MM.1S (cell line): ENCODE data around the gene MORF4L2.

Source experiments
- DNase-seq: peaks from one replicate; pipeline ENCODE4 v3.0.0-alpha.2; 2015
- H2AFZ ChIP-seq: fragments of 300-600 bp; sonication (generic); 2 replicates; pipeline ENCODE4 v1.6.0; 2016; ENCODE audit warnings: antibody characterized with exemption, low read length
- H3F3A ChIP-seq: fragments of 300-600 bp; sonication (generic); 2 replicates; pipeline ENCODE4 v1.6.1; 2016; ENCODE audit warnings: mild to moderate bottlenecking, antibody characterized with exemption, low read length, moderate library complexity, mixed read lengths; ENCODE audit not compliant: insufficient read depth
- H3K27ac ChIP-seq: fragments of 300-600 bp; sonication (generic); 2 replicates; pipeline ENCODE4 v1.5.1; 2016; ENCODE audit warnings: mild to moderate bottlenecking, low read length
- H3K27me3 ChIP-seq: fragments of 300-600 bp; sonication (generic); replicated peaks from 2 replicates; pipeline ENCODE4 v1.6.0; 2016; ENCODE audit warnings: low read length; ENCODE audit not compliant: insufficient read depth
- H3K36me3 ChIP-seq: fragments of 300-600 bp; sonication (generic); replicated peaks from 2 replicates; pipeline ENCODE4 v1.6.1; 2016; ENCODE audit warnings: mild to moderate bottlenecking, low read length, mixed read lengths; ENCODE audit not compliant: insufficient read depth
- H3K4me1 ChIP-seq: fragments of 300-600 bp; sonication (generic); 2 replicates; pipeline ENCODE4 v1.6.1; 2016; ENCODE audit warnings: low read length, mixed read lengths
- H3K4me2 ChIP-seq: fragments of 300-600 bp; sonication (generic); 2 replicates; pipeline ENCODE4 v1.6.0; 2016; ENCODE audit warnings: low read depth, low read length
- H3K4me3 ChIP-seq: fragments of 300-600 bp; sonication (generic); 2 replicates; pipeline ENCODE4 v1.5.1; 2016; ENCODE audit warnings: low read length, mixed read lengths
- H3K79me2 ChIP-seq: fragments of 300-600 bp; sonication (generic); 2 replicates; pipeline ENCODE4 v1.6.1; 2016; ENCODE audit warnings: mixed run types, low read length, mixed read lengths
- H3K9ac ChIP-seq: fragments of 300-600 bp; sonication (generic); 2 replicates; pipeline ENCODE4 v1.6.1; 2016; ENCODE audit warnings: low read length, mixed read lengths
- H3K9me2 ChIP-seq: fragments of 300-600 bp; sonication (generic); replicated peaks from 2 replicates; pipeline ENCODE4 v1.6.1; 2016; ENCODE audit warnings: mild to moderate bottlenecking, low read length, mixed read lengths; ENCODE audit not compliant: insufficient read depth
- H3K9me3 ChIP-seq: fragments of 300-600 bp; sonication (generic); replicated peaks from 2 replicates; pipeline ENCODE4 v1.6.1; 2016; ENCODE audit warnings: mild to moderate bottlenecking, low read length, mixed read lengths; ENCODE audit not compliant: insufficient read depth
- H4K20me1 ChIP-seq: fragments of 300-600 bp; sonication (generic); 2 replicates; pipeline ENCODE4 v1.6.1; 2016; ENCODE audit warnings: mild to moderate bottlenecking, low read length, moderate library complexity, mixed read lengths; ENCODE audit not compliant: insufficient read depth
- EZH2 ChIP-seq: fragments of 300-600 bp; sonication (generic); optimal IDR thresholded peaks from 2 replicates; pipeline ENCODE3; 2017; ENCODE audit warnings: low read depth, mild to moderate bottlenecking, antibody characterized with exemption, low read length, mixed read lengths
- EZH2phosphoT487 ChIP-seq: fragments of 300-600 bp; sonication (generic); IDR thresholded peaks from 2 replicates; pipeline ENCODE4 v1.6.1; 2018; ENCODE audit warnings: antibody characterized with exemption, low read length
- TF ChIP-seq, protein P1 (sequence below): fragments of 300-600 bp; sonication (generic); IDR thresholded peaks from 2 replicates; pipeline ENCODE4 v1.5.1; 2016; ENCODE audit warnings: antibody characterized with exemption, low read length, mixed read lengths

MORF4L2 gene, protein sequence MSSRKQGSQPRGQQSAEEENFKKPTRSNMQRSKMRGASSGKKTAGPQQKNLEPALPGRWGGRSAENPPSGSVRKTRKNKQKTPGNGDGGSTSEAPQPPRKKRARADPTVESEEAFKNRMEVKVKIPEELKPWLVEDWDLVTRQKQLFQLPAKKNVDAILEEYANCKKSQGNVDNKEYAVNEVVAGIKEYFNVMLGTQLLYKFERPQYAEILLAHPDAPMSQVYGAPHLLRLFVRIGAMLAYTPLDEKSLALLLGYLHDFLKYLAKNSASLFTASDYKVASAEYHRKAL

GRCh38 chrX:103686199-103687072, at the start of gene MORF4L2:
MORF4L2 (minus strand) TSS chrX:103686699; CDS start chrX:103677027, 9,672 bp downstream.
- peak within 1 kb of the TSS; percentile 98 for H3K27ac ChIP-seq
- H3K4me3 ChIP-seq, result peak within 1 kb of the TSS; percentile 91
- peaks cover 3% of the 10 kb centered on the region; the same call in 1 of the 2 replicates for H3K36me3 ChIP-seq

GRCh38 chrX:103734125-103734760, 47.7 kb upstream of the MORF4L2 start:
- Histone ChIP-seq H3K4me3 (no peak overlapping the region), H3K9me3 (no peaks in the 10 kb centered on the region), H3K27ac (no peak overlapping the region; the same call in 1 of the 2 replicates), H3K4me1 (peaks cover 8% of the 10 kb centered on the region; the same call in 1 of the 2 replicates), H3K9me2 (no peaks in the 10 kb centered on the region), H3K36me3 (no peaks in the 10 kb centered on the region), H2AFZ (no peak overlapping the region), H3F3A (no peaks in the 10 kb centered on the region; the same call in 1 of the 2 replicates), H3K4me2 (peak overlapping the region; percentile 32; the same call in 1 of the 2 replicates), H3K9ac (no peak overlapping the region), H3K79me2 (no peaks in the 10 kb centered on the region), H3K27me3 (no peaks in the 10 kb centered on the region), H4K20me1 (no peaks in the 10 kb centered on the region)
- no peak for TF ChIP-seq EZH2
- TF ChIP-seq EZH2phosphoT487, result no peak
- TF ChIP-seq, protein P1, sequence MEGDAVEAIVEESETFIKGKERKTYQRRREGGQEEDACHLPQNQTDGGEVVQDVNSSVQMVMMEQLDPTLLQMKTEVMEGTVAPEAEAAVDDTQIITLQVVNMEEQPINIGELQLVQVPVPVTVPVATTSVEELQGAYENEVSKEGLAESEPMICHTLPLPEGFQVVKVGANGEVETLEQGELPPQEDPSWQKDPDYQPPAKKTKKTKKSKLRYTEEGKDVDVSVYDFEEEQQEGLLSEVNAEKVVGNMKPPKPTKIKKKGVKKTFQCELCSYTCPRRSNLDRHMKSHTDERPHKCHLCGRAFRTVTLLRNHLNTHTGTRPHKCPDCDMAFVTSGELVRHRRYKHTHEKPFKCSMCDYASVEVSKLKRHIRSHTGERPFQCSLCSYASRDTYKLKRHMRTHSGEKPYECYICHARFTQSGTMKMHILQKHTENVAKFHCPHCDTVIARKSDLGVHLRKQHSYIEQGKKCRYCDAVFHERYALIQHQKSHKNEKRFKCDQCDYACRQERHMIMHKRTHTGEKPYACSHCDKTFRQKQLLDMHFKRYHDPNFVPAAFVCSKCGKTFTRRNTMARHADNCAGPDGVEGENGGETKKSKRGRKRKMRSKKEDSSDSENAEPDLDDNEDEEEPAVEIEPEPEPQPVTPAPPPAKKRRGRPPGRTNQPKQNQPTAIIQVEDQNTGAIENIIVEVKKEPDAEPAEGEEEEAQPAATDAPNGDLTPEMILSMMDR, result no peak
- DNase-seq, result peak; percentile 50

More at GRCh38 chrX:103686199-103687072, at the start of gene MORF4L2:
- peak; percentile 95 for DNase-seq
- Histone ChIP-seq H3F3A (peaks cover 9% of the 10 kb centered on the region; the same call in 1 of the 2 replicates), H3K27me3 (no peaks in the 10 kb centered on the region), H4K20me1 (no peaks in the 10 kb centered on the region), H3K9ac (peak within 1 kb of the TSS; percentile 93), H2AFZ (peak within 1 kb of the TSS; percentile 81), H3K9me2 (no peaks in the 10 kb centered on the region), H3K4me2 (peak within 1 kb of the TSS; percentile 67), H3K9me3 (no peaks in the 10 kb centered on the region), H3K79me2 (peaks cover 34% of the 10 kb centered on the region), H3K4me1 (peaks cover 10% of the 10 kb centered on the region; the same call in 1 of the 2 replicates)
- TF ChIP-seq EZH2phosphoT487 (no peak), EZH2 (no peak)
- TF ChIP-seq, protein P1, result no peak

GRCh38 chrX:103733017-103733416, 46.5 kb upstream of the MORF4L2 start:
- no peak for DNase-seq
- Histone ChIP-seq H3F3A (no peaks in the 10 kb centered on the region; the same call in 1 of the 2 replicates), H3K4me3 (no peak overlapping the region), H3K9me3 (no peaks in the 10 kb centered on the region), H3K4me2 (no peak overlapping the region), H3K79me2 (no peaks in the 10 kb centered on the region), H3K4me1 (peaks cover 8% of the 10 kb centered on the region; the same call in 1 of the 2 replicates), H3K27ac (no peak overlapping the region), H3K9me2 (no peaks in the 10 kb centered on the region), H3K9ac (no peak overlapping the region), H2AFZ (no peak overlapping the region), H3K36me3 (no peaks in the 10 kb centered on the region), H3K27me3 (no peaks in the 10 kb centered on the region), H4K20me1 (no peaks in the 10 kb centered on the region)
- TF ChIP-seq EZH2 (no peak), EZH2phosphoT487 (no peak)
- TF ChIP-seq, protein P1, result no peak
